K562 (cell line): ENCODE measurements around the gene TRIM2. TPM values are rescaled to one million over a fixed set of nuclear protein-coding genes. Genes with fewer than 3 reads are reported as not detected.

ENCODE experiments used
- ATAC-seq: fragments of 200-7000 bp; cut with Tn5 transposase; 3 replicates; pipeline ENCODE4 v1.9.1; 2020; ENCODE audit warnings: moderate library complexity
- BruUV-seq: library from RNA; stranded (reverse); fragments of 400-500 nt; replicated peaks from 2 replicates; lab custom pipeline; 2021; lab: Mats Ljungman, UMichigan
- CTCF ChIA-PET: fragments of 300-600 bp; formaldehyde crosslinking; extraction: SDS; loops from one replicate; lab custom pipeline; 2021; ENCODE audit warnings: low intra/inter-chr PET ratio; lab: Yijun Ruan, JAX
- POLR2A ChIA-PET: fragments of 300-600, 350-650 bp; sonication (Branson Sonifier 250); formaldehyde crosslinking; extraction: SDS; loops from one replicate; lab custom pipeline; 2021; ENCODE audit warnings: antibody characterized with exemption, inconsistent platforms; lab: Yijun Ruan, JAX
- DNase-seq, 4 experiments: peaks; one replicate each; pipeline versions ENCODE4 v3.0.0 to v3.0.0-alpha.2; 2011 to 2018; ENCODE audit warnings: low spot score in 3 of 4, mixed read lengths in 3 of 4; ENCODE audit errors: extremely low read depth in 1 of 4
- FAIRE-seq: peaks from 2 replicates; lab custom pipeline; 2011; peaks lifted over from hg19 to GRCh38; lab: Jason Lieb, UNC
- H2AFZ ChIP-seq: 2 replicates; pipeline ENCODE4 v1.6.0; 2011; ENCODE audit warnings: low read depth, low read length, control low read depth, inconsistent platforms
- H3K27ac ChIP-seq: fragments of 200-600 bp; 3 replicates; pipeline ENCODE4 v1.8.0; 2011; ENCODE audit warnings: low read depth, mild to moderate bottlenecking, control low read depth, inconsistent platforms, low read length, moderate library complexity, mixed read lengths; ENCODE audit errors: extremely low read depth
- H3K27me3 ChIP-seq, 2 experiments: fragments of 300-600 bp in 1 of 2; 2 replicates in 1 of 2; 3 replicates in 1 of 2; pipeline versions ENCODE4 v1.6.0 to v1.8.0; 2011; ENCODE audit warnings: inconsistent platforms in 2 of 2, low read length in 2 of 2, mild to moderate bottlenecking in 1 of 2, mixed read lengths in 1 of 2, moderate library complexity in 1 of 2; ENCODE audit not compliant: control insufficient read depth in 2 of 2, insufficient read depth in 2 of 2
- H3K36me3 ChIP-seq: fragments of 300-600 bp; 3 replicates; pipeline ENCODE4 v1.8.0; 2011; ENCODE audit warnings: mild to moderate bottlenecking, low read length, inconsistent platforms; ENCODE audit not compliant: control insufficient read depth, insufficient read depth
- H3K4me1 ChIP-seq, 2 experiments: fragments of 200-600 bp in 1 of 2; replicated peaks in 1 of 2; 2 replicates in 1 of 2; 3 replicates in 1 of 2; pipeline versions ENCODE4 v1.5.1 to v1.8.0; 2011; ENCODE audit warnings: inconsistent platforms in 2 of 2, low read length in 2 of 2, mild to moderate bottlenecking in 1 of 2, mixed read lengths in 1 of 2, moderate library complexity in 1 of 2; ENCODE audit not compliant: control insufficient read depth in 2 of 2, insufficient read depth in 2 of 2
- H3K4me2 ChIP-seq: 2 replicates; pipeline ENCODE4 v1.6.1; 2011; ENCODE audit warnings: low read length, control low read depth, inconsistent platforms, mixed read lengths; ENCODE audit not compliant: insufficient read depth
- H3K4me3 ChIP-seq: fragments of 200-600 bp; sonication (generic), shearing (Covaris generic); 2 replicates; pipeline ENCODE4 v1.5.1; 2016; ENCODE audit warnings: control low read depth, inconsistent platforms
- H3K79me2 ChIP-seq: fragments of 200-600 bp; 3 replicates; pipeline ENCODE4 v1.8.0; 2011; ENCODE audit warnings: low read length, inconsistent platforms; ENCODE audit not compliant: control insufficient read depth, insufficient read depth
- H3K9ac ChIP-seq, 2 experiments: 2 replicates each; pipeline versions ENCODE4 v1.6.0 to v1.6.1; 2011; ENCODE audit warnings: low read depth in 2 of 2, low read length in 2 of 2, control low read depth in 1 of 2, inconsistent platforms in 1 of 2, mild to moderate bottlenecking in 1 of 2, mixed read lengths in 1 of 2; ENCODE audit not compliant: insufficient read depth in 1 of 2
- H3K9me1 ChIP-seq: one replicate; pipeline ENCODE4 v1.6.0; 2011; ENCODE audit warnings: inconsistent platforms, mild to moderate bottlenecking, low read length, moderate library complexity; ENCODE audit not compliant: control insufficient read depth, insufficient read depth
- H3K9me3 ChIP-seq: replicated peaks from 2 replicates; pipeline ENCODE4 v1.5.1; 2011; ENCODE audit warnings: low read depth, low read length, inconsistent platforms; ENCODE audit not compliant: control insufficient read depth, insufficient read depth
- H4K20me1 ChIP-seq: replicated peaks from 2 replicates; pipeline ENCODE4 v1.6.1; 2011; ENCODE audit warnings: low read length, inconsistent platforms, mixed read lengths; ENCODE audit not compliant: control insufficient read depth, insufficient read depth
- ASH1L ChIP-seq: fragments of 450-650 bp; IDR thresholded peaks from 2 replicates; pipeline ENCODE4 v1.6.1; 2018; ENCODE audit warnings: borderline replicate concordance, mild to moderate bottlenecking, low read depth; ENCODE audit not compliant: partially characterized antibody
- LEF1 ChIP-seq: fragments of 450-650 bp; IDR thresholded peaks from 2 replicates; pipeline ENCODE4 v1.6.1; 2016; ENCODE audit warnings: mild to moderate bottlenecking
- POLR2AphosphoS2 ChIP-seq: IDR thresholded peaks from 2 replicates; pipeline ENCODE4 v1.6.1; 2012; ENCODE audit warnings: low read length, improper control_type of control experiment
- SNIP1 ChIP-seq: fragments of 450-650 bp; IDR thresholded peaks from 2 replicates; pipeline ENCODE4 v1.7.1; 2017; ENCODE audit warnings: low read depth, mild to moderate bottlenecking
- SRSF1 ChIP-seq: fragments of 200-400 bp; formaldehyde crosslinking; IDR thresholded peaks from 2 replicates; pipeline ENCODE4 v1.6.1; 2017; ENCODE audit warnings: mild to moderate bottlenecking, low read depth, low read length, moderate library complexity
- YY1 ChIP-seq, 3 experiments: IDR thresholded peaks; 2 replicates each; pipeline ENCODE4 v1.6.1; 2011; ENCODE audit warnings: low read length in 2 of 3, mild to moderate bottlenecking in 2 of 3, moderate library complexity in 2 of 3, borderline replicate concordance in 1 of 3, control low read depth in 1 of 3, low read depth in 1 of 3; ENCODE audit not compliant: insufficient read depth in 3 of 3, insufficient replicate concordance in 2 of 3, control insufficient read depth in 1 of 3, insufficient read length in 1 of 3; ENCODE audit errors: extremely low read depth in 1 of 3
- ZBTB43 ChIP-seq: sonication (generic); formaldehyde crosslinking; IDR thresholded peaks from 2 replicates; pipeline ENCODE4 v1.8.0; 2023; ENCODE audit warnings: mild to moderate bottlenecking, missing genetic modification reagents
- ZNF311 ChIP-seq: fragments of 250-450 bp; sonication (Bioruptor Pico); IDR thresholded peaks from 2 replicates; pipeline ENCODE4 v1.4.0; 2020; ENCODE audit warnings: mild to moderate bottlenecking, moderate library complexity
- ZNF695 ChIP-seq: fragments of 450-650 bp; formaldehyde crosslinking; IDR thresholded peaks from 2 replicates; pipeline ENCODE4 v1.4.0; 2020; ENCODE audit warnings: mild to moderate bottlenecking, moderate library complexity
- ZNF76 ChIP-seq: fragments of 250-450 bp; sonication (Bioruptor Pico); IDR thresholded peaks from 2 replicates; pipeline ENCODE4 v1.4.0; 2020; ENCODE audit warnings: mild to moderate bottlenecking, moderate library complexity, borderline replicate concordance
- ZNF764 ChIP-seq: fragments of 250-450 bp; sonication (Bioruptor Pico); IDR thresholded peaks from 2 replicates; pipeline ENCODE4 v1.4.0; 2020; ENCODE audit warnings: low read depth, mild to moderate bottlenecking, moderate library complexity
- ZNF830 ChIP-seq: fragments of 250-450 bp; sonication (Bioruptor Pico); IDR thresholded peaks from 2 replicates; pipeline ENCODE4 v1.5.0; 2021; ENCODE audit warnings: mild to moderate bottlenecking
- WGBS: fragments of 100-300 bp; shearing (Covaris generic); methylation state at CpG from one replicate; pipeline ENCODE4 v1.1.6; 2016; ENCODE audit warnings: low coverage, mixed read lengths; ENCODE audit not compliant: insufficient coverage; ENCODE audit errors: missing lambda C conversion rate; 5-methylcytosine and 5-hydroxymethylcytosine counted together
- in situ Hi-C: fragments of 300-500 bp; cut with MboI; formaldehyde crosslinking; loops from 4 replicates; pipeline ENCODE4 v1.15.0; 2018; ENCODE audit warnings: inconsistent platforms, mixed read lengths
- intact Hi-C: fragments of 100-400 bp; cut with micrococcal nuclease; formaldehyde crosslinking; loops from 2 replicates; pipeline ENCODE4 v1.14.2; 2022
- polyA plus RNA-seq, 8 experiments: library from polyadenylated mRNA; depleted of rRNA in 4 of 8; stranded (reverse) in 5 of 8; unstranded in 3 of 8; fragments of >200 nt; fragmentation: Nextera tagmentation in 2 of 8; fragmentation: Illumina TruSeq in 1 of 8; extraction: Ambion mirVana in 2 of 8; extraction: Trizol in 1 of 8; gene quantifications; 2 replicates each; pipeline versions ENCODE4 v1.2.1 to v1.2.3, GENCODE V29; 2011 to 2014; ENCODE audit warnings: inconsistent platforms in 1 of 8, missing spikeins in 1 of 8
- total RNA-seq, 7 experiments: library from RNA; depleted of rRNA in 6 of 7; stranded (reverse); fragments of >200 nt in 6 of 7; fragmentation: Illumina TruSeq in 2 of 7; extraction: Trizol in 2 of 7; gene quantifications; 2 replicates each; pipeline versions ENCODE4 v1.2.1 to v1.2.3, GENCODE V29; 2011 to 2021; ENCODE audit warnings: low replicate concordance in 1 of 7
- TF ChIP-seq, protein P1 (sequence below): fragments of 250-450 bp; sonication (Bioruptor Pico); IDR thresholded peaks from 2 replicates; pipeline ENCODE4 v1.8.0; 2022; ENCODE audit warnings: inconsistent platforms
- TF ChIP-seq, protein P2 (sequence below): fragments of 250-450 bp; sonication (Bioruptor Pico); IDR thresholded peaks from 2 replicates; pipeline ENCODE4 v1.8.0; 2021; ENCODE audit warnings: borderline replicate concordance, mild to moderate bottlenecking, moderate library complexity; ENCODE audit not compliant: poor library complexity, severe bottlenecking

TRIM2 gene
- total and polyA plus RNA-seq, 9 of the 15 experiments (the other 6 are each of a cell fraction or from before 2014, with no cell fraction given): 0.01 to 0.41 (median 0.13) TPM; not detected in 1

- DNase-seq (no peak), FAIRE-seq (no peak), ATAC-seq (no peak)
- no peak overlapping the region for H3K27ac ChIP-seq
- BruUV-seq: no TSS peak
- peaks cover 20 to 53% of the 10 kb centered on the region in 2 experiments for H3K27me3 ChIP-seq
- H3K4me3 ChIP-seq: no peak overlapping the region
- no peaks in the 10 kb centered on the region for H3K9me1 ChIP-seq
- H3K79me2 ChIP-seq: no peaks in the 10 kb centered on the region
- H2AFZ ChIP-seq: no peak overlapping the region
- 0 out of 2 replicates have a peak, but pooled peaks cover 5% of the 10 kb centered on the region for H4K20me1 ChIP-seq
- H3K9ac ChIP-seq: no peak overlapping the region
- no peak overlapping the region for H3K4me2 ChIP-seq
- no peaks in the 10 kb centered on the region for H3K9me3 ChIP-seq
- intact Hi-C loops (no loop called here), in situ Hi-C loops (no loop called here)
- no peaks in the 10 kb centered on the region; a peak in 1 of 5 replicates for H3K4me1 ChIP-seq
- TF ChIP-seq ZNF830 (CRISPR knock-in tag) (no peak), ZNF695 (CRISPR knock-in tag) (no peak), LEF1 (no peak), ASH1L (no peak), ZBTB43 (CRISPR knock-in tag) (no peak), YY1 (IDR thresholded peaks at IDR 0.05; ENCODE audit: borderline replicate concordance in 1 of 3, control insufficient read depth in 1 of 3, extremely low read depth in 1 of 3, insufficient read depth in 3 of 3, insufficient read length in 1 of 3, insufficient replicate concordance in 2 of 3, low read depth in 1 of 3, low read length in 2 of 3) (no peak), SRSF1 (no peak), ZNF311 (CRISPR knock-in tag) (no peak), SNIP1 (no peak), POLR2AphosphoS2 (no peak), ZNF764 (CRISPR knock-in tag) (no peak), ZNF76 (CRISPR knock-in tag) (no peak)
- TF ChIP-seq, protein P1, sequence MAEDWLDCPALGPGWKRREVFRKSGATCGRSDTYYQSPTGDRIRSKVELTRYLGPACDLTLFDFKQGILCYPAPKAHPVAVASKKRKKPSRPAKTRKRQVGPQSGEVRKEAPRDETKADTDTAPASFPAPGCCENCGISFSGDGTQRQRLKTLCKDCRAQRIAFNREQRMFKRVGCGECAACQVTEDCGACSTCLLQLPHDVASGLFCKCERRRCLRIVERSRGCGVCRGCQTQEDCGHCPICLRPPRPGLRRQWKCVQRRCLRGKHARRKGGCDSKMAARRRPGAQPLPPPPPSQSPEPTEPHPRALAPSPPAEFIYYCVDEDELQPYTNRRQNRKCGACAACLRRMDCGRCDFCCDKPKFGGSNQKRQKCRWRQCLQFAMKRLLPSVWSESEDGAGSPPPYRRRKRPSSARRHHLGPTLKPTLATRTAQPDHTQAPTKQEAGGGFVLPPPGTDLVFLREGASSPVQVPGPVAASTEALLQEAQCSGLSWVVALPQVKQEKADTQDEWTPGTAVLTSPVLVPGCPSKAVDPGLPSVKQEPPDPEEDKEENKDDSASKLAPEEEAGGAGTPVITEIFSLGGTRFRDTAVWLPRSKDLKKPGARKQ (CRISPR knock-in tag): no peak
- TF ChIP-seq, protein P2, sequence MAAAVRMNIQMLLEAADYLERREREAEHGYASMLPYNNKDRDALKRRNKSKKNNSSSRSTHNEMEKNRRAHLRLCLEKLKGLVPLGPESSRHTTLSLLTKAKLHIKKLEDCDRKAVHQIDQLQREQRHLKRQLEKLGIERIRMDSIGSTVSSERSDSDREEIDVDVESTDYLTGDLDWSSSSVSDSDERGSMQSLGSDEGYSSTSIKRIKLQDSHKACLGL (CRISPR knock-in tag): no peak
- ChIA-PET CTCF (no interaction called here), POLR2A (no interaction called here)
- WGBS: 6% methylated on average over 2 of the region's 2 CpGs
- no peaks in the 10 kb centered on the region for H3K36me3 ChIP-seq
These were observed 18.9 kb upstream of the TRIM2 start for GRCh38 chr4:153185331-153185852.
